ENCODE measurements around the gene MTLN.
"Not testable (repeated sequence)": the region's sequence is repeated elsewhere in the genome, so short reads cannot be mapped to it uniquely, and the experiment has no call there.

The MTLN gene

DNA sequence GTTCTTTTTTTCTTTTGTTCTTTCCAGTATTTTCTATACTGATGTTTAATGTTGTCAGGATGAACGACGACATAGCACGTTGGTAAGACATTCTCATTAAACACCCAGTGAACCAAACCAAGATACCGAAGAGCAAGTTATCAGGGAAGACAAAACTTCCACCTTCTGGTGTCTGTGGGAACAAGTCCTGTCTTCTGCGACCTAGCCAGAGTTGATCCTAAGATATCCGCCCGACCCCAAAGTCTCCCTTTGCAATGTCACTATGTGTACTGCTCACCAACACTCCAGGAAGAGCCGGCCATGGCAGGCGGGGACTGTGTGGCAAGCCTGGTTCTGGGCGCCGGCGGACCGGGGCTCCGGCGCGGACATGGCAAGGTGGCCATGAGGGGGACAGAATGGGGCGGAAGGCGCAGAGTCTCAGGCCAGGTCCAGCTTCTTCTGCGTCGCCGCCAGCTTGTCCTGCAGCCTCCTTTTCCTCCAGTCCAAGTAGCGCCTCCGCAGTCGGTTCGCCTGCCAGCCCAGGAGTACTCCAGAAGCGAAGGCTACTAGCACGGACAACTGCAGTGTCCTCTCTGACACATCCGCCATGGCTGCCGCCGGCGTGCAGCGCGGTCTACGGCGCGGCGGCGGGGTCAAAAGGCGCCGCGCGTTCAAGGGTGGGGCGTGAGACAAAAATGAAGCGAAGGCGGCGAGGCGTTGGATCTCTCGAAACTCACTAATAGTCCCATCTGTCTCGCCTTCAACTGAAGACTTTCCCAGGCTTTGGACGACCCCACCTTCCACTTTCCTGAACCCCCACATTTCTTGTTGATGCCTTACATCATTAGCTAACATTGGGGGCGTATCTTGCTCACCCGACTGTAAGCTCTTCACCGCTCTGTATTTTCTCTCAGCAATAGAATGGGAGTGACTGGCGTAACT lies at the start of gene MTLN:
Gene MTLN (minus strand): TSS at position 610 of the 921 bp plus-strand sequence. CDS start 22 bp downstream, at position 588.
- DNase-seq = peak; percentile 18 to 38 (median 26)

GRCh38 chr2:110261910-110262309 lies 49.6 kb upstream of the MTLN start:
- not testable (repeated sequence) for DNase-seq

DNA sequence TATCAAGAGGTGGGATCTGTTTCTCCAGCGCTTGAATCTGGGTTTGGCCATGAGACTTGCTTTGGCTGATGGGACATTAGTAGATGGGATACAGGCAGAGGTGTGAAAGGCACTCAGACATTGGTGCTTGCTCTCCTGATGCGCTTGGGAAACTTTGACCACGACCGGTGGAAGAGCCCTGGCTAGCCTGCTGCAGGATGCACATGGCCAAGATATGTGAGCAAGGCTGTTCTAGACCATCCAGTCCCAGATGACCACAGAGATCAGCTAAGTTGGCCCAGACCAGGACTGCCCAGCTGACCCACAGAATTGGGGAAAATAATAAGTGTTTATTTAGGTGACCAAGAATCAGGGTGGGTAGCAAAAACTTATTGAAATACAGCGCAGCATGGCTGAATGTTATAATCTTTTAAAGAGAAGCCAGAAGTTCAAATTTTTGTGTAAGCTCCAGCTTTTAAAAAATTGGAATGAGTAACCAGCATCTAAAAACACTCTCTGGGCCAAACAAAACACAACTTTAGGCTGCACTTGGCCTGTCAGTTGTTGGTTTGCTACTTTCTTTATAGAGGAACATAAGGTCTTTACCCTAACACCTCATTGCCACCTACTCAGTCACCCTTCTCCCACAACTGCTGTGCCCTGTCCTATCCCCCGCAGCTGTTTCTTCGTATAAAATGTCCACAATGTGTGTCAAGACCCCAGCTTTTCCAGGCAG lies 35.9 kb upstream of the MTLN start:
- not testable (repeated sequence) for DNase-seq

- not testable (repeated sequence) for DNase-seq
Observed at GRCh38 chr2:110245488-110246435, 33.4 kb upstream of the MTLN start.

- not testable (repeated sequence) for DNase-seq
Observed at GRCh38 chr2:110243283-110243682, 30.9 kb upstream of the MTLN start.

DNA sequence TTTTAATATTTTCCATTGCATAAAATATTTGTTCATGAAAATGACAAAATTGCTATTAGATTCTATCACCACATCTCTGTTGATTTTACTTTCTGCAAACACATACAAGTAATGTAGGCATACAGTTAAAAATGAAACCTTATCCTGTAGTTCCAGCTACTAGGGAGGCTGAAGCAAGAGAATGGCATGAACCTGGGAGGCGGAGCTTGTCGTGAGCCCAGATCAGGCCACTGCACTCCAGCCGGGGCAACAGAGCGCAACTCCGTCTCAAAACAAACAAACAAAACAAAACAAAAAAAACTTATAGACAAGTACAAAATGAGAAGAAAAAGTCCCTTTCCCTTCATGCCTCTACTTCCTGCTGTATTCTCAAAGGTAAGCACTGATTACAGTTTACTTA lies 22.2 kb upstream of the MTLN start:
- DNase-seq = not testable (repeated sequence)

- not testable (repeated sequence) for DNase-seq
Observed at GRCh38 chr2:110229886-110230285, 17.5 kb upstream of the MTLN start.

DNA sequence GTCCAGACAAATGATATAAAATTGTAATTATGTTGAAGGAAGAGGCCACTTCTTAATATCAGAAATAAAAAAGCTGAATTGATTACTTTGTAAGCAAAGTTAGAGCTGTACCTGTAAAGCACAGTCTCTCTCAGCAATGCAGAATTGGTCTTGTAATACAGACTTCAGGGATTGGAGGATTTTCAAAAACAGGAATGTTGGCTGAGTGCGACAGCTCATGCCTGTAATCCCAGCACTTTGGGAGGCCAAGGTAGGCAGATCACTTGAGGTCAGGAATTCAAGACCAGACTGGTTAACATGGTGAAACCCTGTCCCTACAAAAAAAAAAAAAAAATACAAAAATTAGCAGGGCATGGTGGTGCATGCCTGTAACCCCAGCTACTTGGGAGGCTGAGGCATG lies 10.3 kb upstream of the MTLN start:
- DNase-seq = not testable (repeated sequence)

GRCh38 chr2:110221938-110222337 lies 9.6 kb upstream of the MTLN start:
- DNase-seq = no peak

DNA sequence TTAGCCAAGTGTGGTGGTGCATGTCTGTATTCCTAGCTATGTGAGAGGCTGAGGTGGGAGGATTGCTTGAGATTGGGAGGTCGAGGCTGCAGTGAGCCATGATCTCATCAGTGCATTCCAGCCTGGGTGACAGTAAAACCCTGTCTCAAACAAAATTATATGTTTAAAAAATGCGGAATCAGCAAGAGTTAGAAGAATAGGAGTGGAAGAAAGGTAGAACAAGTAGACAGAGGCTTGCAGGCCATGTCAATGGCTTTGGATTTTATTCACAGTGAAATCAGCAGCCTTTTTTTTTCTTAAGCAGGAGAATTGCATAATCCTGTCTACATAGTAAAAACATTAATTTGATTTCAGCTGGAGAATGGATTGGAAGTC lies 7.8 kb upstream of the MTLN start:
- DNase-seq = no peak

DNA sequence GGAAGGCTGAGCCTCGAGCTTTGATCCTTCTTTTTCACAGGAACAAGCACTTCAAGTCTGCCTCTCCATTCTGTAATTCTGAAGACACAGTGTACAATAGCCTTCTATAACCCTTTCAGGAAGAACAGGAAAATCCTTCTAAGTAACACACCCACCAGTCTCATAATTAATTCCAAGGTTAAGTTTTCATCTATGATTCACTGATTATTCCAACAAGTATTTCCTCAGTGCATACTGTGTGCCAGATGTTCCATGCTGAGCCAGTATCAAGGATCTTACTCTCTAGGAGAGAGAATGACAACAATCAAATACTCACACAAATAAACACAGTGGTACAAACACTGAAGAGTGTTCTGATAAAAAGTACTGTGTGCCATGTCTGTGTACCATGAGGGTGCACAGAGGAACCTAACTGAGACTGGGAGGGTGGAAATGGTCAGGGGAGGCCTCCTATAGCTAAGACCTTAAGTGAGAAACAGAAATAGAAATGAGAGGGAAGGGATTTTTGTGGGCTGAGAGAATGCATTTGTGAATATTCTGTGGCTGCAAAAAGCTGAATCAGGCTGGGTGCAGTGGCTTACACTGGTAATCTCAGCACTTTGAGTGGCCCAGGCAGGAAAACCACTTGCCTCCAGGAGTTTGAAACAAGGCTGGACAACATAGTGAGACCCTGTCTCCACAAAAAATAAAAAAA lies 7.3 kb upstream of the MTLN start:
- DNase-seq = no peak

GRCh38 chr2:110218889-110219288 lies 6.5 kb upstream of the MTLN start:
- DNase-seq = not testable (repeated sequence)

DNA sequence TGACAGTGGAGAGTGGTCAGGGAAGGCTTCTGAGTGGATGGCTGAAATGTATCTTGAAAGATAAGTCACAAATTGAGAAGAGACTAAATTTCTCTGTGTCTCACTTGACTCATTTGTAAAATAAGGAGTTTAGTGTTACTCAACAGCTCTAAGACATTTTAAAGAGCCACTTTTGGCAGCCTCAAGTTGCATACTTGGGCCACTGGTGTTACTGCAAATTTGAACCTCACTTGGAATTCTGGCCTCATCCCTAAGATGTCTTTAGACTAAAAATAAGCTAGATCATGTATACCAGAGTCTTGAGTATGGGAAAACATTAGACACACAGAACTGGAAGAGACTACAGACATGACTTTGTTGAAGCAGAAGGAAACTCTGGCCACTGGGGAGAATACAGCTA lies 4.5 kb upstream of the MTLN start:
- DNase-seq = no peak

GRCh38 chr2:110216199-110216598 lies 3.9 kb upstream of the MTLN start:
- DNase-seq = no peak

GRCh38 chr2:110215566-110216158 lies 3.3 kb upstream of the MTLN start:
- no peak for DNase-seq

- no peak for DNase-seq
Observed at GRCh38 chr2:110215091-110215490, 2.7 kb upstream of the MTLN start.

DNA sequence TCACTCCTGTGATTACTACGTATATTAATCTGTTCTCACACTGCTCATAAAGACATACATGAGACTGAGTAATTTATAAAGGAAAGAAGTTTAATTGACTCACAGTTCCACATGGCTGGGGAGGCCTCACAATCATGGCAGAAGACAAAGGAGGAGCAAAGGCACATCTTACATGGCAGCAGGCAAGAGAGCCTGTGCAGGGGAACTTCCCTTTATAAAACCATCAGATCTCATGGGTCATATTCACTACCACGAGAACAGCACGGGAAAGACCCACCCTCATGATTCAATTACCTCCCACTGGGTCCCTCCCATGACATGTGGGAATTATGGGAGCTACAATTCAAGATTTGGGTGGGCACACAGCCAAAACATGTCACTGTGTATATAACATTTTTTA lies 1.2 kb upstream of the MTLN start:
- DNase-seq = not testable (repeated sequence)

DNA sequence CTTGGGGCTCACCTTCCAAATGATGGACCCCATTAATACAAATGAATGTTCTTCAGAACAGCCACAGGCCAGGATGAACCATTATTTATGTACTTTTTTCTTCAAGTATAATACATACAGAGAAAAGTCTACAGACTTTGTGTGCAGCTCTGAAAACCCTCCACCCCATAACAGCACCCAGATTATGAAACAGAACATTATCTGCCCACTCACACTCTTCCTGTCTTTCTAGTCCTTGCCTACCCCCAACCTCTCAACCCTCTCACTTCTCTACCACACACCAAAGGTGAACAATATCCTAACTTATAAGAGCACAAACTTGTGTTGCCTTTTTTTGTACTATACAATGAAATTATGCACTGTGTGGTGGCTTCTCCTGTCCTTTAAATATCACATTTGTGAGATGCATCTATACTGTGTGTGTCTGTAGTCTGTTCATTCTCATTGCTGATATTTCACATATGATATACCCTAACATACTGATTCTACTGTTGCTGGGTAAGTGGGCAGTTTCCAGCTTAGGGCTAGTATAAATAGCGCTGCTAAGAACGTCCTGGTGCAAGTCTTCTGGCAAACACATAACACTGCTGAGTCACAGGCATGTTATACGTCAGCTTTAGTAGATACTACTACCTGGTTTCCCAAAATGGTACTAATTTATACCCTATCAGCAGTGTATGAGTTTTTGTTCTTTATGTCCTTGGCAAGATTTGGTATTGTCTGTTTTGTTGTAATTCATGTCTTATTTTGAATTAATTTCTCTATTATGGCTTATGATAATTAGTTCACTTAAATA lies 6.5 kb downstream of the MTLN start:
- no peak for DNase-seq

DNA sequence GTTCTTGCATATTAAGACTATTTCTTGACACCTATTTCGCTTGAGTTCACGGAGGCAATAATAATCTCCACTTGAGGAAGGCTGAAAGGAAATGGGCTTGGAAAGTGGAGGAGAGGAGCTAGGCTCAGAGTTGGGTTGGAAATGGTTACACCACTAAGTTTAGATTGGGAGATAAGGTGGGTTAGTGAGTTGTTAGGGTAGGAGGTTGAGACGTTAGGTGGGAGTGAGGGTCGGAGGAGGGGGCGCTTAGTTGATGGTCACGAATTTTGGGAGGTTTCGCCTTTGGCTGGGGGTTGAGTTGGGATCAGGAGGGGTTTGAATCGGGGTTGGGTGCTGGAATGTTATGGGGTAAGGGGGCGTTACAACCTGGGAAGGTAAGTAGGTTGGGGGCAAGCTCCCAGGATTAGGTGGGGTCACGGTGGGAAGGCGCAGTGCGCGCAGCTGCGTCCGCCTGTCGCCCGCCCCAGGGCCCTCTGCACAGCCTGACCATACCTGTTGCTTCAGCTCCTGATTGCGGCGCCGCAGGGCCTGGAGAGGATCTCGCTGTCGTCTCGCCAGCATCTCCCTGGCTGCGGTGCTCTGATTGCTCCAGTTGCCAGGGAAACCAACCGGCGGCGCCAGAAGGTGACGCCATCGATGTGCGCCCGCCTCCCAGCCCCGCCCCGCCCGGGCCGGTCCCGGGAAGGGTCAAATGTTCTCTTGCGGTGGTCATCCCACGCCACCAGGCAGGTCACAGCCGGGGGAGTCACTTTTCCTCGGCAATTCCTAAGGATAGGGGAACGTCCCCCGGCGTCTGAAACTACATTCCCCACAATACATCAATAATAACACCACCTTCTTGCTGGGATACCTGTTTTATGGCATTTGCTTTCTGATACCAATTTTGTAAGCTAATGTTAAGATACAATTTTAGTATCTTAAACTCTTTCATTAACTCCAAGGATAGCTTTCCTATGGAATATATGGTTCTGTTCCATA lies 7.7 kb downstream of the MTLN start, which contains the start of gene NPHP1:
Gene NPHP1 (minus strand): TSS at position 606 of the 978 bp plus-strand sequence. CDS start 45 bp downstream, at position 561.
- DNase-seq = peak; percentile 46 to 66 (median 64)

All from activated CD4-positive, CD25-positive, alpha-beta regulatory T cell (primary cell).